GM18907 (cell line): ENCODE results near the gene EPHA10.

Experiments
- ATAC-seq: cut with Tn5 transposase; IDR thresholded peaks from one replicate; pipeline ENCODE4 v1.9.1; 2021; ENCODE audit warnings: mild to moderate bottlenecking, moderate library complexity; ENCODE audit not compliant: unreplicated experiment

The EPHA10 gene

DNA sequence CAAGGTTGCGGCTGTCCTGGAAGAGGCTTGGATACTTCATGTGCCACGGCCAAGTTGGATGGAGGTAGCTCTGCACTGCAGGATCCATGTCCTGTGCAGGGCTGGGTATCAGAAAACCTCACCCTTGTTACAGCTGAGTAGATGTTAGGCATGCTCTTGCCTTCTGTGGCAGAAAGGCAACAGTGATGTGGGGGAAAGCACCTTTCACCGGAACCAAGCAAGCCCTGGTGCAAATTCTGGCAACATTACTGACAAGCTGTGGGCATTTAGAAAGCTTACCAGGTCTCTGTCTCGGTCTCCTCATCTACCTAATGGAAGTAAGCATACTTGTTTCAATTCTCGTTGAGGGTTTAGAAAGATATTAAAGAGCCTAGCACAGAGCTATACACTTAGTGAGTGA lies 87.1 kb downstream of the EPHA10 start:
- no peak for ATAC-seq

GRCh38 chr1:37677143-37677439 lies 87.8 kb downstream of the EPHA10 start:
- ATAC-seq: no peak

DNA sequence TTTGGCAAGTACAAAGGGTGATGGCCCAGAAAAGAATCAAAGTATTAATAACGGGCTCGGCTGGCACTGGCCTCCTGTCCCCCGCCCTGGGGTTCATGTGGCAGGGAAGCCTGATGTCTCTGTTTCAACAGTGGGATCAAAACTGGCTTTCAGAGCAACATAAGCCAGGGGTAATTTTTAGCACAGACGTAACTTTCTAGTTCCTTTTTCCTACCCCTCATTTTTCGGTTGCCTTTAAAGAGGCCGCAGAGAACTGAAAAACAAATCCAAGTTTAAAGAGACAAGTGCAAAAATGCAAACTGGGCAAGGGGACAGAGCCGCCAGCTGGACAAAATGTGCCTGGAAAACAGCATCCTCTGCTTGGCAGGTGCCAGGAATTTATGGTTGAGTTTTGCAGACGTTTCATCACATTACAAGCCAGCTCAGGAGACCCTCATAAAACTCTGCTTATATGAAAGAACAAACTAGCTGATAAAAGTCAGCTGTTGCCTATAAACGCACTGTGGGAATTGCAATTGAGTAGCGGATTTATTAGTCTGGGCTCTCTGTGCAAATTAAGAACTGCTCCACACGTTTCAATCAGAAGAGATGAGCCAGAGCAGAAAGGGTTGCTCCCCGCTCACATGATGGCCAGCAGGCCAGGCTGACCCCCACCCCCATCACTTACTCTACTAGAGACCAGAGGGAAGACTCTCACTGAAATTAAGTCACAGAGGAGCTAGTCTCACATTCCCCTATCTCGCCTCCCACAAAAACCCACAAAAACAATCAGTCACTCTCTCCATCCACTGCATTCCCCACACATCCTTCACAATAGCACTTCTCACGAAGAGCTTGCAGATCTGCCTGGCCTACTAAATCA lies 88.4 kb downstream of the EPHA10 start:
- peak; percentile 49 for ATAC-seq

- ATAC-seq: no peak
Measured at GRCh38 chr1:37673920-37674319, 91.0 kb downstream of the EPHA10 start.

- no peak for ATAC-seq
Measured at GRCh38 chr1:37672136-37672870, 92.6 kb downstream of the EPHA10 start.

DNA sequence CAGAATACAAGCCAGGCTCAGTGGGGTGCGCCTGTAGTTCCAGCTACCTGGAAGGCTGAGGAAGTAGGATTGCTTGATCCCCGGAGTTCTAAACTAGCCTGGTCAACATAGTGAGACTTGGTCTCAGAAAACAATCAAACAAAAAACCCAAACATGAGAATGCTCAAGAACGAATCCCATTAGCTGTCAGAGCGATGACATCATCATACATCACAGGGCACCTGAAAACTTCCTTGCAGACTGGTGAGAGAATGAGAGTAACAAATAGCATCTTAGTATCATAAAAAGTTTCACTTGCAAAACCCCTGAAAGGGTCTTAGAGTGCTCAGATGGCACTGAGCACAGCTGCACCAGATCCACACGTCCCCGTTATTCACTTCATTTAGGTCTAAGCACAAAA lies 93.7 kb downstream of the EPHA10 start:
- ATAC-seq: no peak

GRCh38 chr1:37670133-37670532 lies 94.8 kb downstream of the EPHA10 start:
- no peak for ATAC-seq

GRCh38 chr1:37667023-37667671 lies 97.8 kb downstream of the EPHA10 start:
- no peak for ATAC-seq

DNA sequence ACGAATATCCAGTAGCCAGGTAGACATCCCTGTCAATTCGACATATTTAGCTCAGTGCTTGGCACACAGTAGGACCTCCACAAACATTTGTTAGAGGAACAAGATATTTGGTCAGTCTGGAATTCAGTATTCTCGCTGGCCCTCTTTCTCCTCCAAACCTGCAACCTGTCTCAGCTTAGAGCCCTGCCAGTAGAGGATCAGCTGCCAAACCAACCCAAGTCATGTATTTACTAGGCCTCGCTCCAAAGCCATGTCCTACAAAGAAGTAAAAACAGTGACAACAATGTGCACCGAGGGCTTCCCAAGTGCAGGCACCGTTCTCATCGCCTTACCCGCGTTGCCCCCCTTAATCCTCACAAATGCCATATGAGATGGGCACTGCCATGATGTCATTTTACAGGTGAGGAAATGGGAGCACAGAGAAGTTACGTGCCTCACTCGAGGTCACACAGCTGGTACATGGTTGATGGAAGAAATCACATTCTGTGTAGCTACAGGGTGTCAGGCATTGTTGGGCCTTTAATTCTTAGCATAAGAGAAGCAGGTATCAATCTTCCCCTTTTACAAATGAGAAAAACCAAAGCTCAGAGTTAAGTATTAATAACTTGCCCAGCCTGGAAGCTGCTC lies 98.6 kb downstream of the EPHA10 start:
- ATAC-seq: no peak
